T-helper 1 cell treated with Interleukin-12 subunit alpha and Interleukin-12 subunit beta and Interleukin-4 antibody, amounts not matched to agents 30 μg/mL and 1 μg/mL, for 36 hours (primary cell): ENCODE measurements around the gene BNIP2.

Experiments used
- H3K27ac Mint-ChIP-seq: one replicate; pipeline ENCODE4 v1.8.0; 2021; ENCODE audit warnings: mild to moderate bottlenecking, mixed read lengths
- H3K27me3 Mint-ChIP-seq: one replicate; pipeline ENCODE4 v1.8.0; 2021; ENCODE audit warnings: low read depth, mixed read lengths
- H3K36me3 Mint-ChIP-seq: one replicate; pipeline ENCODE4 v1.8.0; 2021; ENCODE audit warnings: low read depth, mixed read lengths
- H3K4me1 Mint-ChIP-seq: one replicate; pipeline ENCODE4 v1.8.0; 2021; ENCODE audit warnings: low read depth, mixed read lengths
- H3K4me3 Mint-ChIP-seq: one replicate; pipeline ENCODE4 v1.8.0; 2021; ENCODE audit warnings: mild to moderate bottlenecking, moderate library complexity, mixed read lengths
- H3K9me3 Mint-ChIP-seq: one replicate; pipeline ENCODE4 v1.8.0; 2021; ENCODE audit warnings: mixed read lengths

BNIP2 gene

DNA sequence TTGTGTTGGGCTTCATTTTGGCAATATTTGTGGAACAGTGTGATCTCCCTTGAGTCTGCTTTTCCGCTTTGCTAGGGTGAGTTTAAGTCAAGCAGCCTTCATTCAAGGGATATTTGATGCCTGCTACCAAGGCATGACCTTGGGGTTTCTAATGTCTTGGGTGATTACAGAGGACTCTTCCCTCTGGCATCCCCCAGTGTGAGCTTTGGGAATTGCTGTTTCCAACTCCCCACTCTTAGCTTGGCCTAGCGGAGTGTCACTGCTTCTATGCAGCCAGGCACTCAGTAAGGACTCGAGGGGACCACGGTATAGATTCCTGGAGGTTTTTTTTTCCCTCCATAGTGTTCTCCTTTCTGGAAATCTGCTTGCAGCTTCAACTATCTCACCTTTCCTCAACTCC is 56.4 kb downstream of the BNIP2 start:
- no peak overlapping the region for H3K27ac Mint-ChIP-seq
- no peaks in the 10 kb centered on the region for H3K9me3 Mint-ChIP-seq
- H3K27me3 Mint-ChIP-seq, result peaks cover 5% of the 10 kb centered on the region
- no peak overlapping the region for H3K4me3 Mint-ChIP-seq
- H3K36me3 Mint-ChIP-seq, result no peaks in the 10 kb centered on the region
- H3K4me1 Mint-ChIP-seq, result no peaks in the 10 kb centered on the region

DNA sequence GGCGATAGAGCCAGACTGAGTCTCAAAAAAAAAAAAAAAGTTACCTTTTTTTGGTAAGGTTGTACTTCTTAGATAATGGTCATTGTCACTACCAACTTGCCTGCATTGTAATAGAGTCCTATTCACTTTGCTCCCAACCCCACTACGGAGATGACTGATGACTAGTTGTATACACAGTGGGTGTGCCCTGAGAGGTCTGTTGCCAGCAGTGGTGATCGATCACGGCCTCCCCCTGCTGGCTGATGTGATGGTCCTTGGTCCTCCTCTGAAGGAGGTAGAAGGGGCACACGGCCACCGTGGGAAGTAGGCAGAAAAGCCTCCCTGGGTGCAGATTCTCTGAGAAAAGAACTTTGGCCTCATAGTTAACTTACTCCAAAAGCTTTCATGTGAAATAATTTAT is 66.8 kb downstream of the BNIP2 start:
- no peak overlapping the region for H3K27ac Mint-ChIP-seq
- no peaks in the 10 kb centered on the region for H3K36me3 Mint-ChIP-seq
- H3K27me3 Mint-ChIP-seq, result peaks cover 13% of the 10 kb centered on the region
- H3K4me3 Mint-ChIP-seq, result no peak overlapping the region
- H3K4me1 Mint-ChIP-seq, result no peaks in the 10 kb centered on the region
- H3K9me3 Mint-ChIP-seq, result no peaks in the 10 kb centered on the region

DNA sequence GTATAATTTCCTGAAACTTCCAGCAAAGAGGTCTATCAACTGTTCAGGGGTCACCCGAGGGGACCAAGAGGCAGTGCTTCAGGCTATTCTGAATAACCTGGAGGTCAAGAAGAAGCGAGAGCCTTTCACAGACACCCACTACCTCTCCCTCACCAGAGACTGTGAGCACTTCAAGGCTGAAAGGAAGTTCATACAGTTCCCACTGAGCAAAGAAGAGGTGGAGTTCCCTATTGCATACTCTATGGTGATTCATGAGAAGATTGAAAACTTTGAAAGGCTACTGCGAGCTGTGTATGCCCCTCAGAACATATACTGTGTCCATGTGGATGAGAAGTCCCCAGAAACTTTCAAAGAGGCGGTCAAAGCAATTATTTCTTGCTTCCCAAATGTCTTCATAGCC is 70.7 kb downstream of the BNIP2 start:
- Mint-ChIP-seq H3K4me1 (peaks cover 3% of the 10 kb centered on the region), H3K27me3 (peaks cover 19% of the 10 kb centered on the region), H3K9me3 (peaks cover 10% of the 10 kb centered on the region), H3K4me3 (no peak overlapping the region), H3K27ac (no peak overlapping the region), H3K36me3 (peaks cover 2% of the 10 kb centered on the region)

DNA sequence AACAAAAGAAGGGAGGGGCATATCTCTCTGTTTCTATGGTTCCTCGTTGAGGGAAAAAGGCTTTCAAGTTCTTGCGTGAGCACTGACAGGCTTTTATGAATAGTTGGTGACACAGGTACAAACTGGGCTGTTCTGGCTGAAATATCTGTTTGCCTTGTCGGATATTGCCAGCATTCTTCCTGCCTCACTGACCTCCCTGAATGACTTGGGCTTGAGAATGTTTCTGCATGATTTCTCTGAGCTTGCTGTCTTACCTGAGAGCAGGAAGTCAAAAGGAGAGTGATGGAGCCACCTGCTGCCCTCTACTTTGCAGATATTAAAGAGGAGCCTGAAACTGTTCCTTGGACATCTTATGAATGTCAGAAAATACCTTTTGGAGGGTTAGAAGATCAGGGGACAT is 72.7 kb downstream of the BNIP2 start:
- Mint-ChIP-seq H3K36me3 (peaks cover 2% of the 10 kb centered on the region), H3K27ac (no peak overlapping the region), H3K4me1 (peaks cover 3% of the 10 kb centered on the region), H3K9me3 (peaks cover 10% of the 10 kb centered on the region), H3K27me3 (peaks cover 24% of the 10 kb centered on the region), H3K4me3 (no peak overlapping the region)

DNA sequence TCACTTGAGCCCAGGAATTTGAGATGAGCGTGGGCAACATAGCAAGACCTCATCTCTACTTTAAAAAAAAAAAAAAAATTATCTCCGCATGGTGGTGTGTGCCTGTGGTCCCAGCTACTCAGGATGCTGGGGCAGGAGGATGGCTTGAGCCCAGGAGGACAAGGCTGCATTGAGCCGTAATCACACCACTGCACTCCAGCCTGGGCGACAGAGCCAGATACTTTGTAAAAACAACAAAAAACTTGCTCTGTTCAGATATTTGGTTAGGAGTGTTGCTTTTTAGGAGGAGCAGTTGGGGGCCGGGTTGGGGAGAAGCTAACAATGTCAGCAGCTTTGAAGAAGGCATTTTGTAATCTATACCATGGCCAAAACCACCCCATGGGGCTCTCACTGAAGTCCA is 73.5 kb downstream of the BNIP2 start:
- H3K9me3 Mint-ChIP-seq, result peaks cover 10% of the 10 kb centered on the region
- peaks cover 2% of the 10 kb centered on the region for H3K36me3 Mint-ChIP-seq
- peaks cover 24% of the 10 kb centered on the region for H3K27me3 Mint-ChIP-seq
- no peak overlapping the region for H3K4me3 Mint-ChIP-seq
- no peak overlapping the region for H3K27ac Mint-ChIP-seq
- H3K4me1 Mint-ChIP-seq, result peaks cover 3% of the 10 kb centered on the region

DNA sequence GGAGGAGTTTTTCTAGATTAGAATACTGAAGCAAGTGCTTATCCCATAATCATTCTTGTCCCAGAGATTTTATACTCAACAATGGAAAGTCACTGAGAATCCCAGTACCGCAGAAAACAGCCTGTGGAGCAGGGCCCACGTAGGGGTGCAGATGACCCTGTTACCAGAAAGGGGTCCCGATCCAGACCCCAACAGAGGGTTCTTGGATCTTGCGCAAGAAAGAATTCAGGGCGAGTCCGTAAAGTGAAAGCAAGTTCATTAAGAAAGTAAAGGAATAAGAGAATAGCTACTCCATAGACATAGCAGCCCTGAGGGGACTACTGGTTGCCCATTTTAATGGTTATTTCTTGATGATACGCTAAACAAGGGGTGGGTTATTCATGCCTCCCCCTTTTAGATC is 75.0 kb downstream of the BNIP2 start:
- Mint-ChIP-seq H3K27me3 (peaks cover 30% of the 10 kb centered on the region), H3K4me1 (peaks cover 3% of the 10 kb centered on the region), H3K27ac (no peak overlapping the region)

DNA sequence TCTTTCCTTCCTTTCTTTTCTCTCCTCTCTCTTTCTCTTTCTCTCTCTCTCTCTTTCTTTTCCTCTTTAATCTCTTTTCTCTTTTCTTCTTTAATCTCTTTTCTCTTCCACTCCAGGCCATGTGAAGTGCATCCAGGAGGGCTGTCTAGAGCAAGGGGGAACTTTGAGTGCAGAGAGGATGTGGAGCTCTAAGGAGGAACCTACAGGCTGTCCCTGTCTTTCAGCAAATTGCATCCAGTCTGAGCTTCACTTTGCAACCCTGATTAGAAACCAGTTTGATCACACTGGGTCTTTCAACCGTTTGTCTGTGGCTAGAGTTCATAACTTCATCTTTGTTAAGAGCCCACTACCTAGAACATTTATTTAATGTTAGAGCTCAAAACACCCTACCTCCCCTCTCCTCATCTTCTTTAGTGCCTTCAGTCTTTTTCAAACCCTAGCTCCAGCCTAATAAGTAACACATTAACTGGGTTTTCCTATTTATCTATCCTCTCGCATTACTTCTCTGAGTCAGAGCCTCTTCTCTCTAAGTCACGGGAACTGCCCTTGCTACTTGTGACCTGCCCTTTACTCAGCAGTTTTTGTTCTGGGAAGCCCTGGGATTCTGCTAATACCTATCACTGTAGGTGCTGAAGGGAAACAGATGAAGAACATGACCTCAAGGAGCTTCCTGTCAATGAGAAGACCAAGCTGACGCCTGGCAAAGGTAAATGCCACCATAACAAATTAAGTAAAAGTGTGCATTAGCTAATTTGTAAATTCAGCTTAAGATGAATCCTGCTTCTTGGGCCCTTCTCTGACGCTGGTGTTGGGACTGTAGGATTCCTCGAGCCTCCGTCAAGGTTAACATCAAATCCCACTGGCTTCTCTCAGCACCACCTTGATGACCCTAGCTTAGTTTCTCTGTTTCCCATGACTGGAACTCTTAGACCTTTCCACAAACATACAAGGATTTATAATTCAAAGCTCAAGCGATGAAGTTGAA is 77.6 kb downstream of the BNIP2 start, which contains the start of gene GCNT3:
Gene GCNT3 (plus strand): TSS at position 508 of the 985 bp plus-strand sequence. CDS start 6,456 bp downstream, outside the sequence.
- peaks cover 10% of the 10 kb centered on the region for H3K9me3 Mint-ChIP-seq
- peaks cover 3% of the 10 kb centered on the region for H3K4me1 Mint-ChIP-seq
- H3K4me3 Mint-ChIP-seq, result no peak within 1 kb of the TSS
- H3K27me3 Mint-ChIP-seq, result peaks cover 34% of the 10 kb centered on the region
- peaks cover 2% of the 10 kb centered on the region for H3K36me3 Mint-ChIP-seq
- no peak within 1 kb of the TSS for H3K27ac Mint-ChIP-seq

More for the DNA sequence above, 75.0 kb downstream of the BNIP2 start:
- Mint-ChIP-seq H3K4me3 (no peak overlapping the region), H3K36me3 (peaks cover 2% of the 10 kb centered on the region), H3K9me3 (peaks cover 10% of the 10 kb centered on the region)

DNA sequence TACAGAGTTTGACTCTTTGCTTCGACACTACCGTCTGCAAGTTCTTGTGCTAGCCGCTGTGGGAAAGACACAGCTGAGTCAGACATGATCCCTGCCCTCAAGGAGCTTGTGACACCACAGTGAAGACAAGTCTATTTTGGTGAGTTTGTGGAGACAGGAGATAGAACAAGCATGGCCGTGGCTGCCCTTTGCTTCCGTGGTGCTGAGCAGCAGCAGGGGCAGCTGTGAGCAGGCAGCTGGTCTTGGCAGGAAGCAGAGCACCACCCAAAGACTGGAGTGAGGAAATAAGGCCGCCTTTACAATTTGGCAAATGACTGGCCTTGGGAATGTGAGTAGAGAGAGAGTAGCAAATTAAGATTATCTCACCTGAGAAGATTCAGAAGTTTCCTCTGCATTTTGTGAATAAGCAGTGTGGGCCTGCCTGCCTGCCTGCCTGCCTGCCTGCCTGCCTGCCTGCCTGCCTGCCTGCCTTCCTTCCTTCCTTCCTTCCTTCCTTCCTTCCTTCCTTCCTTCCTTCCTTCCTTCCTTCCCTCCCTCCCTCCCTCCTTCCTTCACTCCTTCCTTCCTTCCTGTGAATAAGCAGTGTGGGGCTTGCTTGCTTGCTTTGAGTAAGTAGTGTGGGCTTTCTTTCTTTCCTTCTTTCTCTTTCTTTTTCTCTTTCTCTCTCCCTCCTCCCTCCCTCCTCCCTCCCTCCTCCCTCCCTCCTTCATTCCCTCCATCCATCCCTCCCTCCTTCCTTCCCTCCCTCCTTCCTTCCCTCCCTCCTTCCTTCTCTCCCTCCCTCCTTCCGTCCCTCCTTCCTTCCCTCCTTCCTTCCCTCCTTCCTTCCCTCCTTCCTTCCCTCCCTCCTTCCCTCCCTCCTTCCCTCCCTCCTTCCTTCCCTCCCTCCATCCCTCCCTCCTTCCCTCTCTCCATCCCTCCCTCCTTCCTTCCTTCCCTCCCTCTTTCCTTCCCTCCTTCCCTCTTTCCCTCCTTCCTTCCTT is 79.1 kb downstream of the BNIP2 start:
- H3K27me3 Mint-ChIP-seq, result peaks cover 24% of the 10 kb centered on the region
- no peaks in the 10 kb centered on the region for H3K36me3 Mint-ChIP-seq
- peaks cover 10% of the 10 kb centered on the region for H3K9me3 Mint-ChIP-seq
- H3K27ac Mint-ChIP-seq, result no peak overlapping the region
- H3K4me3 Mint-ChIP-seq, result no peak overlapping the region
- no peaks in the 10 kb centered on the region for H3K4me1 Mint-ChIP-seq
